Colonic mucosa (tissue), 4 donors: ENCODE results near the gene RHOT2. TPM values are rescaled to one million over a fixed set of nuclear protein-coding genes. Genes with fewer than 3 reads are reported as not detected.

ENCODE experiments used
- DNase-seq: peaks from one replicate; pipeline ENCODE4 v3.0.0-alpha.2; 2020
- H3K27ac ChIP-seq: fragments of 200-600 bp; one replicate; pipeline ENCODE4 v1.8.0; 2021
- H3K27me3 ChIP-seq: fragments of 200-600 bp; one replicate; pipeline ENCODE4 v1.8.0; 2021
- H3K36me3 ChIP-seq: fragments of 200-600 bp; one replicate; pipeline ENCODE4 v1.8.0; 2021
- H3K4me1 ChIP-seq: fragments of 200-600 bp; one replicate; pipeline ENCODE4 v1.8.0; 2021; ENCODE audit warnings: mild to moderate bottlenecking
- H3K4me3 ChIP-seq: fragments of 200-600 bp; one replicate; pipeline ENCODE4 v1.8.0; 2021
- H3K9ac ChIP-seq, 2 donors: one replicate each; pipeline ENCODE4 v1.7.0; 2013; ENCODE audit warnings: control low read depth in 2 of 2, low read depth in 2 of 2, low read length in 2 of 2
- H3K9me3 ChIP-seq: fragments of 200-600 bp; one replicate; pipeline ENCODE4 v1.8.0; 2021
- CTCF ChIP-seq: fragments of 200-600 bp; IDR thresholded peaks from one replicate; pipeline ENCODE4 v1.8.0; 2022; ENCODE audit warnings: antibody characterized with exemption, mild to moderate bottlenecking
- intact Hi-C: fragments of 100-400 bp; cut with DNase I; formaldehyde crosslinking; loops from one replicate; pipeline ENCODE4 v1.14.1; 2022
- total RNA-seq, 2 donors: library from RNA; stranded (reverse); fragmentation: NEBNext Ultra II Directional in 1 of 2; extraction: Animal tissue kit (Norgen Biotek cat#: 25700) in 1 of 2; gene quantifications; one replicate each; pipeline ENCODE4 v1.2.1, GENCODE V29; 2021
- donor health status: healthy.
- donor health status: DM: no; HTN: no; CAD: no.
- donor health status: DM: no; HTN: no; CAD: no.

RHOT2 gene
- total RNA-seq, 2 donors from 2014 or later = 112 to 182 TPM

GRCh38 chr16:676565-676902 is 8.6 kb downstream of the RHOT2 start:
- Histone ChIP-seq H3K27ac (no peak overlapping the region), H3K36me3 (peaks cover 15% of the 10 kb centered on the region), H3K4me3 (no peak overlapping the region), H3K9ac (peak overlapping the region in 1 of 2 donors; percentile 22), H3K4me1 (peaks cover 24% of the 10 kb centered on the region), H3K27me3 (no peaks in the 10 kb centered on the region), H3K9me3 (no peaks in the 10 kb centered on the region)
- no peak for DNase-seq
- intact Hi-C loops = no loop called here
- TF ChIP-seq CTCF = no peak

- H3K4me3 ChIP-seq = no peak overlapping the region
- intact Hi-C loops = no loop called here
Measured at GRCh38 chr16:676913-677312, 9.0 kb downstream of the RHOT2 start.

GRCh38 chr16:677316-678190 is 9.6 kb downstream of the RHOT2 start:
- DNase-seq = no peak
- peaks cover 9% of the 10 kb centered on the region for H3K36me3 ChIP-seq
- H3K27me3 ChIP-seq = no peaks in the 10 kb centered on the region
- intact Hi-C loops = no loop called here
- H3K9me3 ChIP-seq = no peaks in the 10 kb centered on the region
- no peak overlapping the region for H3K27ac ChIP-seq
- H3K9ac ChIP-seq = peak overlapping the region in 1 of 2 donors; percentile 19
- no peak overlapping the region for H3K4me3 ChIP-seq
- no peak for TF ChIP-seq CTCF
- peaks cover 34% of the 10 kb centered on the region for H3K4me1 ChIP-seq

More at GRCh38 chr16:676913-677312, 9.0 kb downstream of the RHOT2 start:
- Histone ChIP-seq H3K27ac (no peak overlapping the region), H3K27me3 (no peaks in the 10 kb centered on the region), H3K4me1 (peaks cover 28% of the 10 kb centered on the region), H3K36me3 (peaks cover 13% of the 10 kb centered on the region), H3K9me3 (no peaks in the 10 kb centered on the region), H3K9ac (peak overlapping the region in 1 of 2 donors; percentile 22)
- DNase-seq = peak; percentile 94
- no peak for TF ChIP-seq CTCF

GRCh38 chr16:678209-678857 is 10.4 kb downstream of the RHOT2 start:
- TF ChIP-seq CTCF = no peak
- intact Hi-C loops = no loop called here
- Histone ChIP-seq H3K9me3 (no peaks in the 10 kb centered on the region), H3K27me3 (no peaks in the 10 kb centered on the region), H3K27ac (no peak overlapping the region), H3K36me3 (peaks cover 6% of the 10 kb centered on the region), H3K9ac (no peak overlapping the region), H3K4me3 (no peak overlapping the region), H3K4me1 (peaks cover 37% of the 10 kb centered on the region)
- DNase-seq = no peak

GRCh38 chr16:678858-679813 is 11.2 kb downstream of the RHOT2 start:
- peak overlapping the region; percentile 35 for H3K4me3 ChIP-seq
- H3K4me1 ChIP-seq = peaks cover 40% of the 10 kb centered on the region
- peak overlapping the region; percentile 58 to 62 for H3K9ac ChIP-seq
- peaks cover 6% of the 10 kb centered on the region for H3K36me3 ChIP-seq
- H3K27ac ChIP-seq = peak overlapping the region; percentile 57
- DNase-seq = peak; percentile 80
- H3K9me3 ChIP-seq = no peaks in the 10 kb centered on the region
- no peaks in the 10 kb centered on the region for H3K27me3 ChIP-seq
- no peak for TF ChIP-seq CTCF
- intact Hi-C loops = no loop called here
